CD4-positive, alpha-beta T cell treated with Interleukin-6 for 4 hours (primary cell): Measurements from ENCODE around the gene CENPP.
"Not testable (repeated sequence)": the region's sequence is repeated elsewhere in the genome, so short reads cannot be mapped to it uniquely, and the experiment has no call there.

ENCODE experiments used
- DNase-seq: peaks from one replicate; pipeline ENCODE4 v3.0.0-alpha.2; 2020; ENCODE audit warnings: mixed read lengths

CENPP gene

GRCh38 chr9:92558612-92559374 is 233.0 kb downstream of the CENPP start:
- no peak for DNase-seq

GRCh38 chr9:92561374-92562330 is 235.9 kb downstream of the CENPP start:
- DNase-seq: no peak

- no peak for DNase-seq
Observed at GRCh38 chr9:92562461-92562967, 236.8 kb downstream of the CENPP start.

GRCh38 chr9:92563116-92564100 is 237.7 kb downstream of the CENPP start:
- DNase-seq: no peak

- no peak for DNase-seq
Observed at GRCh38 chr9:92564504-92564903, 238.8 kb downstream of the CENPP start.

- DNase-seq: no peak
Observed at GRCh38 chr9:92564982-92565381, 239.2 kb downstream of the CENPP start.

GRCh38 chr9:92571871-92572270 is 246.1 kb downstream of the CENPP start:
- DNase-seq: not testable (repeated sequence)

- not testable (repeated sequence) for DNase-seq
Observed at GRCh38 chr9:92573612-92574011, 247.9 kb downstream of the CENPP start.

- no peak for DNase-seq
Observed at GRCh38 chr9:92576175-92576574, 250.4 kb downstream of the CENPP start.

GRCh38 chr9:92589923-92590322 is 264.2 kb downstream of the CENPP start:
- no peak for DNase-seq

GRCh38 chr9:92590377-92590776 is 264.6 kb downstream of the CENPP start:
- DNase-seq: no peak

GRCh38 chr9:92592537-92592936 is 266.8 kb downstream of the CENPP start:
- DNase-seq: no peak

- DNase-seq: no peak
Observed at GRCh38 chr9:92592946-92593861, 267.5 kb downstream of the CENPP start.

GRCh38 chr9:92595075-92595474 is 269.3 kb downstream of the CENPP start:
- not testable (repeated sequence) for DNase-seq

GRCh38 chr9:92595930-92596329 is 270.2 kb downstream of the CENPP start:
- no peak for DNase-seq

- DNase-seq: no peak
Observed at GRCh38 chr9:92598382-92598781, 272.6 kb downstream of the CENPP start.

- DNase-seq: no peak
Observed at GRCh38 chr9:92599938-92600461, 274.2 kb downstream of the CENPP start.

GRCh38 chr9:92600462-92601261 is 274.9 kb downstream of the CENPP start:
- no peak for DNase-seq

GRCh38 chr9:92601451-92601850 is 275.7 kb downstream of the CENPP start:
- no peak for DNase-seq

- DNase-seq: no peak
Observed at GRCh38 chr9:92602413-92602812, 276.7 kb downstream of the CENPP start.
